GM12873 (cell line): ENCODE measurements around the gene ERBB2.

Experiments used
- TF ChIP-seq, protein P1 (sequence below): IDR thresholded peaks from 2 replicates; pipeline ENCODE4 v1.5.1; 2012; ENCODE audit warnings: low read depth, mild to moderate bottlenecking, moderate library complexity, low read length, control low read depth; ENCODE audit not compliant: insufficient read depth; ENCODE audit errors: missing control alignments

Gene ERBB2

DNA sequence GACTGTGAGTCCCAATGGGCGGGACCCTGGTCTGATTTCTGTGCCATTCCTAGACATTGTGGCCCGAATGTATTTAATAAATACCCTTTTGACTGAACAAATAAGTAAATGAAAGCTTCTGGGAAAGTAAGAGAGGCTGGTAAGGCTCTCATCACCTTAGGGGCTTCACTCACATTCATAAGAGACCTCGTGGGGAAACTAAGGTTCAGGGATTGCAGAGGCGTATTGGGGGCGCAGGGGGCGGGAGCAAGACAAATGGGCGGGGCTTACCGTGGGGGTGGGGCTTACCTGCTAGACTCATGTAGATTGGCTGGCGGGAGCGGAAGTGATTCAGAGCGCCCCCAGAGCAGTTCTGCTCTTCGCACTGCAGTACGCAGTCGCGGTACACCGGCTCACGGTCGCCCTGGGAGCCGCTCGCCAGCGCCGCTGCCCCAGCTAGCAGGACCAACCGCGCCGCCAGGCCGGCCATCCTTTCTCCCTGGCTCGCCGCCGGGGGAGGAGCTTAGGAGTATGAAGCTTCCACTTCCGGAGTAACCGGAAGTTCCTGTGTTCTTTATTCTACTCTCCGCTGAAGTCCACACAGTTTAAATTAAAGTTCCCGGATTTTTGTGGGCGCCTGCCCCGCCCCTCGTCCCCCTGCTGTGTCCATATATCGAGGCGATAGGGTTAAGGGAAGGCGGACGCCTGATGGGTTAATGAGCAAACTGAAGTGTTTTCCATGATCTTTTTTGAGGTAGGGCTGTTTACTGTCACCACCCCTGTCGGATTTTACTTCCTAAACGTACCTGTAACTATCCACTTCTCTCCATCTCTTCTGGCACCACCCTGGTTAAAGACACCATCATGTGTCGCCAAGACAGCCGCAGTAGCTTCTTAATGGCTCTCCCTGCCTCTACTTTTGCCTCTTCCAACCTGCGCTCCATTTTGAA lies 12.1 kb upstream of the ERBB2 start, which contains the start of gene PGAP3:
TSS of gene PGAP3 (minus strand) at position 512 of the 929 bp plus-strand sequence. CDS start at position 469, 43 bp downstream.
- TF ChIP-seq, protein P1, sequence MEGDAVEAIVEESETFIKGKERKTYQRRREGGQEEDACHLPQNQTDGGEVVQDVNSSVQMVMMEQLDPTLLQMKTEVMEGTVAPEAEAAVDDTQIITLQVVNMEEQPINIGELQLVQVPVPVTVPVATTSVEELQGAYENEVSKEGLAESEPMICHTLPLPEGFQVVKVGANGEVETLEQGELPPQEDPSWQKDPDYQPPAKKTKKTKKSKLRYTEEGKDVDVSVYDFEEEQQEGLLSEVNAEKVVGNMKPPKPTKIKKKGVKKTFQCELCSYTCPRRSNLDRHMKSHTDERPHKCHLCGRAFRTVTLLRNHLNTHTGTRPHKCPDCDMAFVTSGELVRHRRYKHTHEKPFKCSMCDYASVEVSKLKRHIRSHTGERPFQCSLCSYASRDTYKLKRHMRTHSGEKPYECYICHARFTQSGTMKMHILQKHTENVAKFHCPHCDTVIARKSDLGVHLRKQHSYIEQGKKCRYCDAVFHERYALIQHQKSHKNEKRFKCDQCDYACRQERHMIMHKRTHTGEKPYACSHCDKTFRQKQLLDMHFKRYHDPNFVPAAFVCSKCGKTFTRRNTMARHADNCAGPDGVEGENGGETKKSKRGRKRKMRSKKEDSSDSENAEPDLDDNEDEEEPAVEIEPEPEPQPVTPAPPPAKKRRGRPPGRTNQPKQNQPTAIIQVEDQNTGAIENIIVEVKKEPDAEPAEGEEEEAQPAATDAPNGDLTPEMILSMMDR, result no peak

DNA sequence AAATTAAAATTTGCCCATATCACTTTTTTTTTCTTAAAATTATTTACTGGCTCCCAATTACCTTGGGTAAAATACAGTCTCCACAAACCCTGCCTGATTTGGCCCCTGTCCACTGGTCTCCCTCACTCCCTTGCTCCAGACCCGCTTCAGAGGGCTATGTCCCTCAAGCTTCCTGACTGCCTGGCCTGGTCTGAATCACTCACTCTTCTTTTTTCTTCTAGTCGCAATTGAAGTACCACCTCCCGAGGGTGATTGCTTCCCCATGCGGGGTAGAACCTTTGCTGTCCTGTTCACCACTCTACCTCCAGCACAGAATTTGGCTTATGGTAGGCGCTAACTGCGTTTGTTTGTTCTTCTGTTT lies 11.4 kb upstream of the ERBB2 start:
- TF ChIP-seq, protein P1, result no peak

DNA sequence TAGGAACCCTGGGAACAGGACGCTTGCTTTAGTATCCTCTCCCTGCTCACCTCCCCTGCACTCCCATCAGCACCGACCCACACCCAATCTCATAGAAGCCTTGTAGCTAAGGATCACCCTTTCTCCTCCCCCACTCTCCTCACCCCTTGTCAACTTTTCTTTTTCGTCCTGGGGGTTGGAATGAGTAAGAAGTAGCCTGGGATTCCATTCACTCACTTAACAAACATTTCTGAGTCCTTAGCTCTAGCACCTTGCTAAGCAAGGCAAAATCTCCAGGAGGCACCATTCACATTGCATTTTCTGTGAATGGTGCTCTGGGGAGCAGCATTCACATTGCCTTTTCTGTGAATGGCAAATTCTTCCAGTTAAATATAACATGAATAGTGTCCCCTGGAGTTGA lies 10.9 kb upstream of the ERBB2 start:
- TF ChIP-seq, protein P1, result no peak

DNA sequence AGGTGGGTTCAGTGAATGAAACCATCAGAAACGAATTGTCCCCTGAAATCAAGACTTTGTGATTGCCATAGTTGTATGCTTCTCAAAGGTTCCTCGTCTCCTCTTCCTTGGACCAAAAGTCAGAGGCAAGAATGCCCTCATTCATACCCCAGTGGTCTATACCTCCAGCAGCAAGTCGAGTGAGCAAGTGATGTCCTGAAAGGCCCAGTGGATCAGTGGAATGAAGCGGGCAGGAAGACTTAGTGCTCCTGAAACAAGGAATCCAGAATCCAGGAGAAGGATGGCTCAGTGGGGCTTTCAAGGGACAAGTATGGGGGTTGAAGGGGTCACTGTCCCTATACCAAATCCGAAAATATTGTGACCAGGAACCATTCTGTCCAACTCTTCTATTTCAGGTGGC lies 5.3 kb upstream of the ERBB2 start:
- TF ChIP-seq, protein P1, result no peak

DNA sequence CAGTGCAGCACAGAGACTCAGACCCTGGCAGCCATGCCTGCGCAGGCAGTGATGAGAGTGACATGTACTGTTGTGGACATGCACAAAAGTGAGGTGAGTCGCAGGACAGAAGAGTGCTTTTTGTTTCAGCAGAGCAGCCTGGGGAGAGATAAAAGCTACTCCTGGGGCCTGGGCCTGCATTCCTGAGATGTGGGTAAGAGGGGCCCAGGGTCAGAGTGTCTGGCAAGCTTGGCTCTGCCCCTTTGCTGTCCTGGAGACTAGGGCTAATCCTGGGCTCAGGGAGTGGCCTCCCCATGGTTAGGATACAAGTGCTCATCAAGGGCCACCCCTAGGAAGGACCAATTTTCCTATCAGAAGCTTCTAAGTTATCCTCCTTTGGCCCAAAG lies 4.8 kb upstream of the ERBB2 start:
- TF ChIP-seq, protein P1, result no peak

DNA sequence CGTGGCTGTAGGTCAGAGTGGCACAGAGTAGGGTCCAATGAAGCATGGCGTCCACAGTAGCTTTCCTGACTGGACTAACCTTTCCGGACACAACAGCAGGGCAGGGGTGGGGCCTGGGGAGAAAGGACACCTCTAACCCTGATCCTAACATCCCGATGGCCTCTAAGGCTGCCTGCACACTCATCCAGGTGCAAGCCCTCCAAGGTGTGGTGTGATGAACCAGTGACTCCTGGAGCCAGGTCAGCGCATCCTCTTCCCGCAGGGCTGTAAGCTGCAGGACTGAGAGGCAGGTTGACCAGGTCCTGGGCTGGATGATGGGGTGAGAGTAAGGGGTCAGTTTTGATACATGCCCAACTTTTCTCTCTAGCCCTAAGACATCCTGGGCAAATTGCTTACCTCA lies 3.1 kb upstream of the ERBB2 start:
- TF ChIP-seq, protein P1, result no peak

DNA sequence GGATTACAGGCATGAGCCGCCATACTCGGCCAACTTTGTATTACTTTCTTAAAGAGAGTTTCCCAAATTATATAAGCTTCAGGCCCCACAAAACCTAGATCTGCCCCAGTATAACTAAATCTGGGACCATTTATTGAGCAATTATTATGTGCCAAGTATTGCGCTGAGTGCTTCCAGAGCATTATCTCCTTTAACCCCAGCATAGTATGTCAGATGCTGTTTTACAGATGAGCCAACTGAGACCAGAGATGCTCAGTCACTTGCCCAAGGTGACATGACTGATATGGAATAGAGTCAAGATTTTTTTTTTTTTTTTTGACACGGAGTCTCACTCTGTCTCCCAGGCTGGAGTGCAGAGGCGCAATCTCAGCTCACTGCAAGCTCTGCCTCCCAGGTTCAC lies 1.9 kb upstream of the ERBB2 start:
- TF ChIP-seq, protein P1, result no peak
